ENCODE results near the gene WASHC2A. TPM values are rescaled to one million over a fixed set of nuclear protein-coding genes. Genes with fewer than 3 reads are reported as not detected.
"Not testable (repeated sequence)": the region's sequence is repeated elsewhere in the genome, so short reads cannot be mapped to it uniquely, and the experiment has no call there.

The WASHC2A gene
- total and polyA plus RNA-seq, 8 donors: 49.1 to 71.0 (median 56.3) TPM

DNA sequence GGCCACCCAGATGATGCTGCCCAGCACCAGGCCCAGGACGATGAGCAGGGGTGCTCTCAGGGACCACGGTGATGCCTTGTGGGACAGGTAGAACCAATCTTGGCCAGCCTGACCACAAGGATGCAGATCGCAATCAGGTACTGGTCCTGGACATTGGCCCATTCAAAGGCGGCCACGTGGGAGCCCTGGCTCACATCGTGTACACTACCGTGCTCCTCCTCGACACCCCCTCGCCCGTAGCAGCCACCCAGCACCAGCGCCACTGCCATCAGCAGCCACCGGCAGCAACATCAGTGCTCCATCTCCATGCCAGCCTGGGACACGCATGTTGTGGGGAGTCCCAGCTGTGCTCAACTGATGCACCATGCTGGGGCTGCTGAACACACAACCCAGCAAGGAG is 40.6 kb upstream of the WASHC2A start:
- intact Hi-C loops (cut with DNase I): no loop called here

DNA sequence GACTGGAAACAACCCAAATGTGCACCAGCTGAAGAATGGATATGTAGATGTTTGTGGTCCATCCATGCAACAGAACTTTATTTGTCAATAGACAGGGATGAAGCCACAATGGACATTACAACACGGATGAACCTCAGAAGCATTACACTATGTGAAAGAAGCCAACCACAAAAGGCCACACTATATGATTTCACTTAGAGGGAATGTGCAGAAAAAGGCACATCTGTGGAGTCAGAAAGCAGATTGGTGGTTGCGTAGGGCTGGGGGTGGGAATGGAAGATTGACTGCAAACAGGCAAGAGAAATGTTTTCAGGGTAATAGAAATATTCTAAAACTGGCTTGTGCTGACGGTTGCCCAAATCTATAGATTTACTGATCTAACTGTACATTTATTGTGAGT is 34.3 kb upstream of the WASHC2A start:
- H3K9me3 ChIP-seq: no peaks in the 10 kb centered on the region
- no peaks in the 10 kb centered on the region for H3K4me1 ChIP-seq
- no peak overlapping the region for H3K27ac ChIP-seq
- intact Hi-C loops (cut with DNase I): no loop called here
- no peaks in the 10 kb centered on the region for H3K36me3 ChIP-seq
- H3K4me3 ChIP-seq: no peak overlapping the region
- TF ChIP-seq, protein P1, sequence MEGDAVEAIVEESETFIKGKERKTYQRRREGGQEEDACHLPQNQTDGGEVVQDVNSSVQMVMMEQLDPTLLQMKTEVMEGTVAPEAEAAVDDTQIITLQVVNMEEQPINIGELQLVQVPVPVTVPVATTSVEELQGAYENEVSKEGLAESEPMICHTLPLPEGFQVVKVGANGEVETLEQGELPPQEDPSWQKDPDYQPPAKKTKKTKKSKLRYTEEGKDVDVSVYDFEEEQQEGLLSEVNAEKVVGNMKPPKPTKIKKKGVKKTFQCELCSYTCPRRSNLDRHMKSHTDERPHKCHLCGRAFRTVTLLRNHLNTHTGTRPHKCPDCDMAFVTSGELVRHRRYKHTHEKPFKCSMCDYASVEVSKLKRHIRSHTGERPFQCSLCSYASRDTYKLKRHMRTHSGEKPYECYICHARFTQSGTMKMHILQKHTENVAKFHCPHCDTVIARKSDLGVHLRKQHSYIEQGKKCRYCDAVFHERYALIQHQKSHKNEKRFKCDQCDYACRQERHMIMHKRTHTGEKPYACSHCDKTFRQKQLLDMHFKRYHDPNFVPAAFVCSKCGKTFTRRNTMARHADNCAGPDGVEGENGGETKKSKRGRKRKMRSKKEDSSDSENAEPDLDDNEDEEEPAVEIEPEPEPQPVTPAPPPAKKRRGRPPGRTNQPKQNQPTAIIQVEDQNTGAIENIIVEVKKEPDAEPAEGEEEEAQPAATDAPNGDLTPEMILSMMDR (IDR thresholded peaks at IDR 0.05): no peak
- no peaks in the 10 kb centered on the region for H3K27me3 ChIP-seq
- ATAC-seq: no peak
- no peak for DNase-seq

More for the DNA sequence above, 40.6 kb upstream of the WASHC2A start:
- Histone ChIP-seq H3K4me1 (no peaks in the 10 kb centered on the region), H3K4me3 (no peak overlapping the region), H3K36me3 (no peaks in the 10 kb centered on the region), H3K27ac (no peak overlapping the region), H3K9me3 (no peaks in the 10 kb centered on the region), H3K27me3 (peaks cover 0 to 27% of the 10 kb centered on the region in 2 donors)
- no peak for ATAC-seq
- TF ChIP-seq, protein P1 (IDR thresholded peaks at IDR 0.05): no peak
- DNase-seq: no peak

DNA sequence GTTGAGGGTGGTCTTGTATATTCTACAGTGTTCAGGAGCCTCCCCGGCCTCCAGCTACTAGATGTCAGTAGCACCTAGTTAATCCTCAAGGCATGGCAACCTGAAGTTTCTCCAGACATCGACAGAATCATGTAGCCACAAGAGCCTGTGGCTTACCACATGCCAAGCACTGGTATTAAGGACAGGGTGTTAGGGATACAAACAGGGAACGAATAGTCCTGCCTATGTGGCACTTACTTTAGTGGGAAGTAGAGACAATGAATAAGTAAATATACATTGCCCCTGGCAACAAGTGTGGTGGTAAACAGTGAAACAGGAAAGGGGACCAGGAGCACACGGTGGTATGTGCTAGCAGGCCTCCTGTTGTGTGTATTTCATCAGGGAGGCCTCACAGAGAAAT is 32.4 kb upstream of the WASHC2A start:
- H3K27ac ChIP-seq; H3K4me1 ChIP-seq; H3K27me3 ChIP-seq; H3K9me3 ChIP-seq; H3K4me3 ChIP-seq; intact Hi-C loops (cut with DNase I); H3K36me3 ChIP-seq: not testable (repeated sequence)
- DNase-seq (peak in 1 of 4 donors; percentile 3), ATAC-seq (peak; percentile 34)

DNA sequence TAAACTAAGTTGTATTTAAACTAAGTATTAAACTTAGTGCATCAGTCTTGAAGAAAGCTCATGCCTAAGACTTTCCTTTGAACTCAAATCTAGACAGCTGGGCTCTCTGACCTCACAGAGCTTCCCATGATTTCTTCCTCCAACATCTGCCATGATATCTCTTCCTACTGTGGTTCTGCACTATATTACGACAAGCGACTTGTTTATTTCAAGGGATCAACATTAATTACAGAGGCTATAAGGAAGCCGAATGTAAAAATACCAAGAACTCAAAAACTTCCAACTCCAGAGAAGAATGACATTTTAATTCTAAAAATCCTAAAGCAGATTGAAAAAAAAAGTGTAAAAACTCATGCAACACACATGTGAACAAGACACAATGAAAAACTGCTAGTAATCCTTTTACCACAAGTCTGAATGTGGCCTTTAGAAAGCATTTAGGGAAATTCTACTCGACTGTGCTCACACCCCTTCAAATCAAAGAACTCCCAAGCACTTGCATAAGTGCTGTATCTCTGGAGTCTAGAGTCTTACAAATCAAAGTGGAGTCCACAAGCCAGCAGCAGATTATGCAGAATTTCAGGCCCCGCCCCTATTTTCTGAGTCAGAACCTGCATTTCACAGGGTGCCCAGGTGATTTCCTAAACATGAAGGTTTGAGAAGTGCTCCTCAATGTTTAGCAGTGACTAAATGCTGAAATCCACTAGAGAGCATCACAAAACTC is 22.7 kb upstream of the WASHC2A start:
- no peak overlapping the region for H3K27ac ChIP-seq
- ATAC-seq (peak; percentile 82), DNase-seq (no peak)
- H3K4me3 ChIP-seq: no peak overlapping the region
- no peaks in the 10 kb centered on the region for H3K36me3 ChIP-seq
- TF ChIP-seq, protein P1 (IDR thresholded peaks at IDR 0.05): no peak
- H3K4me1 ChIP-seq: no peaks in the 10 kb centered on the region
- no peaks in the 10 kb centered on the region for H3K27me3 ChIP-seq
- intact Hi-C loops (cut with DNase I): no loop called here
- H3K9me3 ChIP-seq: no peaks in the 10 kb centered on the region

DNA sequence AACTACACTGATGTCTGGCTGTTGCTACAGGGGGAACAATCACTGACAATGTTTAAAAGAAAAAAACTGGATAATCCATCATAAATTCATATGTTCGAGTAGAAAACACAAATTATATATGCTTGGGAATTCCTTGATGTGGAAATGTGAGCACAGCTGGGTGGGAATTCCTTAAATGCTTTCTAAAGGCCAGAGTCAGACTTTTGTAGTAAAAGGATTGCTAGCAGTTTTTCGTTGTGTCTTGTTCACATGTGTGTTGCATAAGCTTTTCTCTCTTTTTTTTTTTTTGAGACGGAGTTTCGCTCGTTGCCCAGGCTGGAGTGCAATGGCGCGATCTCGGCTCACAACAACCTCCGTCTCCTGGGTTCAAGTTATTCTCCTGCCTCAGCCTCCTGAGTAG is 21.3 kb upstream of the WASHC2A start:
- ATAC-seq; H3K9me3 ChIP-seq; H3K4me1 ChIP-seq; DNase-seq; H3K27ac ChIP-seq; H3K36me3 ChIP-seq; intact Hi-C loops (cut with DNase I); H3K4me3 ChIP-seq; H3K27me3 ChIP-seq: not testable (repeated sequence)

DNA sequence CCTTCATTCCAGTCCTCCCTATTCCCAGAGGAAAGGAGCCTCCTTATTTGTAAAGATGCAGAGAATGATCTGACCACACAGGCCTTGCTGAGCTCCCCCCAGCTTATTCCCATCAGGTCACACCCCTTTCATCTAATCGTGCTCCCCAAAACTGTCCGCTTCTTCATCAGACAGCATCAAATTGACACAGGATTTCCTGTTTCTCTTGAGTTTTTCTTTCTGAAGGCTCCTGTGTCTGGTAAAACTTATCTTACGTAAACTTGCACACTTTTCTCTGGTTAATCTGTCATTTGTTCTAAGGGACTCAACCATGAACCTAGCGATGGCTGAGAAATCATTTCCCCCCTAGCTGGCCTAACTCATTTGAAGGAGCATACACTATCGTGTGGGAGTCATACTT is 20.2 kb upstream of the WASHC2A start:
- intact Hi-C loops (cut with DNase I); H3K9me3 ChIP-seq; H3K4me3 ChIP-seq; ATAC-seq; H3K27me3 ChIP-seq; H3K4me1 ChIP-seq; H3K36me3 ChIP-seq; DNase-seq; H3K27ac ChIP-seq: not testable (repeated sequence)

DNA sequence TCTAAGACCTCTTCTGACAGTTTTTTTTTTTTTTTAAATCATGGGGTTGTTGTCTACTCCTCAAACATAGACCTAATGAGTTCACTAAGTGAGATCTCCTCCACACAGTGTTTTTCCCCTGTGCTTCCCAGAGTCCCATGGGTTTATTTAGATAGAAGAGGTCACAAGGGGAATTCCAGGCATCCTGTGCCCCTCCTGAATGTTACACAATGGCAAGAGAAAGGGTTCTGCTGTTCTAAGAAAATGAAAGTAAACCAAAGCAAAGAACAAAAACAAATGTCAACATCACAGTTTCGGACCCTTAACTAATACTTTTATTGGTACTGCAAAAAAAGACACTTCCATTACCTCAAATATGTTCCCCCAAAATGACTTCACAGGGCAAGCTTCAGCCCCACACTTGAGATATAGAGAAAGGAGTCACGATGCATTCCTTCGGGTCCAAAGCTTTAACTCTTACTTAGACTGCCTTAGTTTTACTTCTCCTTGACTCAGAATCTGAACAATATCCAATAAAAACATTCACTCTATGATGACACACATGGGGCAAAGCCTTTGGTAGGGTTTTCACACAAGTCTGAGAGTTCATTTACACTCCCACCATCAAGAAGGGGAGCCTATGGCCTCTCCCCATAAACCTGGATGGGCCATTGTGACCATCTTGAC is 15.6 kb upstream of the WASHC2A start:
- H3K36me3 ChIP-seq; H3K4me3 ChIP-seq; intact Hi-C loops (cut with DNase I); H3K27me3 ChIP-seq; H3K4me1 ChIP-seq; H3K9me3 ChIP-seq; DNase-seq: not testable (repeated sequence)
- ATAC-seq: peak; percentile 68
- peak overlapping the region in 1 of 2 donors; percentile 71 for H3K27ac ChIP-seq

DNA sequence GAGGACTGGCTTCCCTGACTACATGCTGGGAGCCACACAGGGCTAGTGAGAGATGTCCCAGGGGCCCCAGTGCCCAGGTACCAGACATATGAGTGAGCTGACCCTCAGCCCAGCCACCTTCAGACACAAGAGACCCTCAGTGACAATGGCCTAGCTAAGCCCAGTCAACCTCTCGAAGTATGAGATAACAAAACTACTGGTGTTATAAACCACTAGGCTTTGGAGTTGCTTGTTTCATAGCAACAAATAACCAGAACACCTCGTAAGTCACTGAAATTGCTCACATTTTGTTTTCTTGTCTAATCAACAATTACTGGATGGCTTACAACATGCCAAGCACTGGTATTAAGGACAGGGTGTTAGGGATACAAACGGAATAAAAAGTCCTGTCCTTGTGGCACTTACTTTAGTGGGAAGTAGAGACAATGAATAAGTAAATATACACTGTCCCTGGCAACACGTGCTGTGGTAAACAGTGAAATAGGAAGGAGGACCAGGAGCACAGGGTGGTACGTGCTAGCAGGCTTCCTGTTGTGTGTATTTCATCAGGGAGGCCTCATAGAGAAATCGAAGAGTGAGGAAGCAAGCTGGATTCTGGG is 14.9 kb upstream of the WASHC2A start:
- H3K4me3 ChIP-seq; H3K4me1 ChIP-seq; H3K36me3 ChIP-seq; H3K9me3 ChIP-seq; DNase-seq; H3K27me3 ChIP-seq; intact Hi-C loops (cut with DNase I): not testable (repeated sequence)
- peak overlapping the region in 1 of 2 donors; percentile 71 for H3K27ac ChIP-seq
- ATAC-seq: peak; percentile 31

DNA sequence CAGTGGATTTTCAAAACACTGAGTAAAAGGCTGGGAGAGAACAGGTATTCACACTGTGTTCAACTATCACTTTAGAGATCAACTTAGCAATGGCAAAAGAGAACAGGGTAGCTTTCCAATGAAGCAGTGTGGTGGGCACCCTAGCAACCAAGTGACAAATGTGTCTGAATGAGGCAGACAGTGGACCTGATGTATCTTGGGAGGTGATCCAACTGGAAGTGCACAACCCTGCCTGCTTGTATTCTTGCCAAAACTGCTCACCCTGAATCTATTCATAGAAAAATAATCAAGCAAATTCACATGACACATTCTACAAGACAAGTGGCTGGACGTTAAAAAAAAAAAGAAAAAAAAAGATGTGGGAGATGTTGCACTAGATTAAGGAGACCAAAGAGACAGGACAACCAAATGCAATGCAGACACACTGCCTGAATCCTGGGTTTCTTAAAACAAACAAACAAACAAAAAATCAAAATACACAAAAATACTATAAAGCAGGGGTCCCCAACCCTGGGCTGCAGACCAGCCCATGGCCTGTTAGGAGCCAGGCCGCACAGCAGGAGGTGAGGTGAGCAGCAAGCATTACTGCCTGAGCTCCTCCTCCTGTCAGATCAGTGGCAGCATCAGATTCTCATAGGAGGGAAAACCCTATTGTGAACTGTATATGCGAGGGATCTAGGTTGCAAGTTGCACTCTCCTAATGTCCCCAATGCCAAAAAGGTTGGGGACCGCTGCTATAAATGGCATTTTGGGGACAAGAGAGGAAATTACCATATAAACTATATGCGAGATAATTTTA is 12.1 kb upstream of the WASHC2A start:
- H3K4me1 ChIP-seq; H3K36me3 ChIP-seq; H3K27ac ChIP-seq; H3K4me3 ChIP-seq; H3K9me3 ChIP-seq; DNase-seq; H3K27me3 ChIP-seq; ATAC-seq; intact Hi-C loops (cut with DNase I): not testable (repeated sequence)
